HG02763 (cell line): ENCODE measurements around the gene SPESP1.
"Not testable (repeated sequence)": the region's sequence is repeated elsewhere in the genome, so short reads cannot be mapped to it uniquely, and the experiment has no call there.

Source experiments
- ATAC-seq: cut with Tn5 transposase; IDR thresholded peaks from one replicate; pipeline ENCODE4 v1.9.1; 2021; ENCODE audit warnings: mild to moderate bottlenecking, moderate library complexity; ENCODE audit not compliant: unreplicated experiment

The SPESP1 gene

DNA sequence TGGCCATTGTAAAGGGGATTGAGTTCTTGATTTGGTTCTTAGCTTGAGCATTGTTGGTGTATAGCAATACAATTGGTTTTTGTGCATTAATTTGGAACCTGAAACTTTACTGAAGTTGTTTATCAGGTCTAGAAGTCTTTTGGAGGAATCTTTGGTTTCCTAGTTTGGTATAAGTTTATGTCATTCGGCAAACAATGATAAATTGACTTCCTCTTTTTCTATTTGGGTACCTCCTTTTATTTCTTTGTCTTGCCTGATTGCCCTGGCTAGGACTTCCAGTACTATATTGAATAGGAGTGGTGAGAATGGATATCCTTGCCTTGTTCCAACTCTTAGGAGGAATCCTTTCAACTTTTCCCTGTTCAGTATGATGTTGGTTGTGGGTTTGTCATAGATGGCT lies 32.1 kb downstream of the SPESP1 start:
- ATAC-seq = no peak

DNA sequence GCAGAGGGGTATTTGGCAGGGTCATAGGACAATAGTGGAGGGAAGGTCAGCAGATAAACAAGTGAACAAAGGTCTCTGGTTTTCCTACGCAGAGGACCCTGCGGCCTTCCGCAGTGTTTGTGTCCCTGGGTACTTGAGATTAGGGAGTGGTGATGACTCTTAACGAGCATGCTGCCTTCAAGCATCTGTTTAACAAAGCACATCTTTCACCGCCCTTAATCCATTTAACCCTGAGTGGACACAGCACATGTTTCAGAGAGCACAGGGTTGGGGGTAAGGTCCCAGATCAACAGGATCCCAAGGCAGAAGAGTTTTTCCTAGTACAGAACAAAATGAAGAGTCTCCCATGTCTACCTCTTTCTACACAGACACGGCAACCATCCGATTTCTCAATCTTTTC lies 33.4 kb downstream of the SPESP1 start:
- ATAC-seq = not testable (repeated sequence)

DNA sequence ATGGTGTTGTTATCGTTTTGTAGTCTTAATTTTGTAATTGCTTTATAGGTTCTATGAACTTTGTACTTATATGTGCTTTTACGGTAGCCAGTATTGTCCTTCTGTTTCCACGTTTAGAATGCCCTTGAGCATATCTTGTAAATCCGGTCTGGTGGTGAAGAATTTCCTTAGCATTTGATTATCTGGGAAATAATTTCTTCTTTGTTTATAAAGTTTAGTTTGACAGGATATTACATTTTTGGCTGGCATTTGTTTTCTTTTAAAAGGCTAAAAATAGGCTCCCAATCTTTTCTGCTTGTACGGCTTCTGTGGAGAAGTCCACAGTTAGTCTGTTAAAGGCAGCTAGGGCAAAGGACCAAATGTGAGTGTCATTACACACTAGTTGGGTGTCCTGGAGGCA lies 36.7 kb downstream of the SPESP1 start:
- ATAC-seq = no peak

DNA sequence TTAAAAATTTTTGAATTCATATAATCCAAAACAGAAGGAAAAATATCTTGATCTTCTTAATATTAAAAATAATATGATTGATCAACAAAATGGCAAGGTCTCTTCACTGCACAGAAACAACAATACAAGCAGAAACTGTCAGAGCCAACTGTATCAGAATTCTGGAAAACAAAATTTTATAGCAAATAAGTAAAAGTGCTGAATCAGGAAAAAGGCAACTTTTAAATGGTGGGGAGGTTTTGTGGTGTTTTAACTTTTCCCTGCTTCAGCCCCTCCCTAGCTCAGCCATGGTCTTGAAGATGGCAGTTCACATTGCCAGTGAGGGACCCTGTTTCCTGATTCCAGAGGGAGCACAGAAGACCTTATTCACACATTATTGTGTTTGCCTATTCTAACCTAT lies 37.6 kb downstream of the SPESP1 start:
- ATAC-seq = no peak

DNA sequence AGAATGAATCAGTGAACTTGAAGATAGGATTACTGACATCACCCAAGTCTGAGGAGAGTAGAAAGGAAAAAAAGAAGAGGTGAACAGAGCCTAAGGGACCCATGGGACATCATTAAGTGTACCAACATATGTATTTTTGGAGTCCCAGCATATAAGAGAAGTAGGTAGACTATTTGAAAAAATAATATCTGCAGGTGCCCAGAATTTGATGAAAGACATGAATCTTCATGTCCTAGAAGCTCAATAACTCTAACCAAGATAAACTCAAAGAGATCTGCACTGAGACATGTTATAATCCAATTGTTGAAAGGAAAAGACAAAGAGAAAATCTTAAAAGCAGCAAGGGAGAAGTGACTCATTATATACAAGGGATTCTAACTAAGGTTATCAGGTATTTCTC lies 39.0 kb downstream of the SPESP1 start:
- no peak for ATAC-seq

DNA sequence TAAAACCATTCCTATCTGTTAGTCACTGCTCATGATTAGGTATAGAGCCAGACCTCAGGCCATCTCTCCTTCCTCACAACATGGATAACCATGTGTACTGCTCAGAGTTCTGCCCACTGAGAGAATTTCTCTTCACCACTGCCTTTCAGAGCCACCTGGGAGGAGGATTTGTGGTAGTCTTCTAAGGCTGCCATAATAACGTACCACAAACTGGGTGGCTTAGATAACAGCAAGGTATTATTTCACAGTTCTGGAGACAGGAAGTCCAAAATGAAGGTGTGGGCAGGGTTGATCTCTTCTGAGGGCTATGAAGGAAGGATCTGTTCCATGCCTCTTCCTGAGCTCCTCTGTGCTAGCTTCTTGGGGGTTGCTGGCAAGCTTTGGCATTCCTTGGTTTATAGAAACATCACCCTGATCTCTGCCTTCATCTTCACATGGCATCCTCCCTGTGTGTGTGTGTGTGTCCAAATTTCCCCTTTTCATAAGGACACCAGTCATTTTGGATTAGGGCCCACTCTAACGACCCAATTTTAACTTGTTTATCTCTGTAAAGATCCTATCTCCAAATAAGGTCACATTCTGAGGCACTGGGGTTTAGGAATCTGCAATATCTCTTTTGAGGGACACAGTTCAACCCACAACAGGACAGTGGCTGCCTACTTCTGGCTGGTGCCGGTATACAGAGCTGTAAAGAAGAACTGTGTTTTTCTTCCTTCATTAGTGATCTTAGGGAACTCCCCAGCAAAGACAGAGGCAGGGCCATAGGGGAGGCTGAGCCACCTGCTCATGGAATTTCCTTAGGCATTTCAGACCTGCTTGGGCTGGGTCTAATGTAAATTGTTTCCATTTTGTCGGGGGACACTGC lies 42.1 kb downstream of the SPESP1 start:
- ATAC-seq = no peak

DNA sequence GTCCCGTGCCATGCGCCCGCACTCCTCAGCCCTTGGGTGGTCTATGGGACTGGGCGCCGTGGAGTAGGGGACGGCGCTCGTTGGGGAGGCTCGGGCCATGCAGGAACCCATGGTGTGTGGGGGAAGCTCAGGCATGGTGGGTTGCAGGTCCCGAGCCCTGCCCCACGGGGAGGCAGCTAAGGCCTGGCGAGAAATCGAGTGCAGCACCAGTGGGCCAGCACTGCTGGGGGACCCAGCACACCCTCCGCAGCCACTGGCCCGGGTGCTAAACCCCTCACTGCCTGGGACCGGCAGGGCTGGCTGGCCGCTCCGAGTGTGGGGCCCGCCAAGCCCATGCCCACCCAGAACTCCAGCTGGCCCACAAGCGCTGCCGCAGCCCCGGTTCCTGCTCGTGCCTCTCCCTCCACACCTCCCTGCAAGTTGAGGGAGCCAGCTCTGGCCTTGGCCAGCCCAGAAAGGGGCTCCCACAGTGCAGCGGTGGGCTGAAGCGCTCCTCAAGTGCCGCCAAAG lies 45.4 kb downstream of the SPESP1 start:
- not testable (repeated sequence) for ATAC-seq

DNA sequence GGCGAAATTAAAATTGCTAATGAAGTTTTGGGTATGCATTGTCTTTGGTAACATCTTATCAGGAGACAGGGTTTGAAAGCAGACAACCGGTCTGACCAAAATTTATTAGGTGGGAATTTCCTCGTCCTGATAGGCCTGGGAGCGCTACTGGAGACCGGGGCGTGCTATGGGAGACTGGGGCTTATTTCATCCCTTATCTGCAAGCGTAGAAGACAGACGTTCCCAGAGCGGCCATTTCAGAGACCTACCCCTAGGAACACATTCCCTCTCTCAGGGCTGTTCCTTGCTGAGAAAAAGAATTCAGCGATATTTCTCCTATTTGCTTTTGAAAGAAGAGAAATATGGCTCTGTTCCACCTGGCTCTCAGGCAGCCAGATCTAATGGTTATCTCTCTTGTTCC lies 47.1 kb downstream of the SPESP1 start:
- not testable (repeated sequence) for ATAC-seq

DNA sequence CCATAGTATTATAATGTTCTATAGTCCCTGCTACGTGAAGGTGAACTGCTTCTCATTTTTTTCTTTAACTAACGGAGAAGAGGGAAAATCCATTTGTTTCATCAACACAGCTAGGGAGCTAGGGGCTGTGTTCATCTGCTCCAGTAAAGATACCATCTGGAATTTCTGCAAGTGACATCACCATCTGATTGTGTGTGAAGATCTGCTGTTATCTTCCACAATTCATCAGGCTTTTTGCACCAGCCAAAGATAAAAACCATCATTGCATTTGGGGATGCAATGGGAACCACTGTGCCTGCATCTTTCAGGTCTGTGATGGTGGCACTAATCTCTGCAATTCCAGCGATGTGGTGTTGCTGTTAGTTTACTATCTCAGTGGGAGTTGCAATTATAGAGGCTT lies 48.7 kb downstream of the SPESP1 start:
- no peak for ATAC-seq

DNA sequence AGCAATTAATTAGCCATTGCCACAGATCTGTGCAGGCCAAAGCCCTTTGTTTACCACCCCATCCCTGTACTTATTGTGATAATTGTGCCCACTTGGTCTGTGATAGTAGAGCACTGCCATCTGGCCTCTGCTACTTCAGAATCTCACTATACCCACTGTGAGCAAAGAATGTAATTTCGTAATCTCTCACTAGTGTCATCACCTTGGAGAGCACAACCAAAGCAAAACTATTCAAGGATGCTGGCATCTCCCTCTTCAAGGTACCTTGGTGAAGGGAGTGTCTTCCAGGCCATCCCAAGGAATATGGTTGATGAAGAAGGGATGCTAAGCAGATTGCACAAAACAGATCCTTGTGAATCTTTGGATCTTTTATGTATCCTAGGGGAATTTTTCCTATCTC lies 49.5 kb downstream of the SPESP1 start:
- no peak for ATAC-seq

DNA sequence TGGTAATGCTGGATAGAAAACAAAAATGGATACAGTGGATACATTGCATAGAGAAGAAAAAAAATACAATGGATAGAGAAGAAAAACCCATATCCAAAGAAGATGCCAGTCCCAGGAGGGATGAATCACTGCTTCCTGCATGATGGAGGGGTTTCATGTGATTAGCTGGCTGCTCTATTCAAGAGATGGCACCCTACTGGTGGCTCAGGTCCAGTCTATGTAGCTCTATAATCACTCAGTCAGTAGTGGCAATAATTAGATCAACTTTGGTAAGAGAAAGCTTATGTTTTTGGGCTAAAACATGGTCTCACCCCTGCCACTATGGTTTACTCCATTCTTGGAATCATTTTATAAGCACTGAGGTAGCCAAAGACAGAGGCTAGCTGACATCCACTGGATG lies 50.5 kb downstream of the SPESP1 start:
- no peak for ATAC-seq

DNA sequence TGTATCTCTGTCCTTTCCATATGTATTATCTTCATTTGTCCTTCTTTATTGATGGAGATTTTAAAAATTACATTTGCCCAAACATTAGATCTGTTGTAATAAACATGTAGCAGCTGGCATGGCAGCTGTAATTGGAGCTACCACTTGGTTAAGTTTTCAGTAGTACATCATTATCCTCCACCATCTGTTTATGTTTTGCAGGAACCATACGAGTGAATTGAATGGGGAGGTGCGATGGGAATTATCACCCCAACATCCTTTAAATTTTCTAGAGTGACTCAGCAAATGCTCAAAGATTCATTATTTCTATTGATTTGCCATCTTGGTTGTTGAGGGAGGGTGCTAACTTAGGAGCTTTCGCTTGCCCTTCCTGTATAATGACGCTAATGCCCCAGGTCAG lies 51.6 kb downstream of the SPESP1 start:
- no peak for ATAC-seq

DNA sequence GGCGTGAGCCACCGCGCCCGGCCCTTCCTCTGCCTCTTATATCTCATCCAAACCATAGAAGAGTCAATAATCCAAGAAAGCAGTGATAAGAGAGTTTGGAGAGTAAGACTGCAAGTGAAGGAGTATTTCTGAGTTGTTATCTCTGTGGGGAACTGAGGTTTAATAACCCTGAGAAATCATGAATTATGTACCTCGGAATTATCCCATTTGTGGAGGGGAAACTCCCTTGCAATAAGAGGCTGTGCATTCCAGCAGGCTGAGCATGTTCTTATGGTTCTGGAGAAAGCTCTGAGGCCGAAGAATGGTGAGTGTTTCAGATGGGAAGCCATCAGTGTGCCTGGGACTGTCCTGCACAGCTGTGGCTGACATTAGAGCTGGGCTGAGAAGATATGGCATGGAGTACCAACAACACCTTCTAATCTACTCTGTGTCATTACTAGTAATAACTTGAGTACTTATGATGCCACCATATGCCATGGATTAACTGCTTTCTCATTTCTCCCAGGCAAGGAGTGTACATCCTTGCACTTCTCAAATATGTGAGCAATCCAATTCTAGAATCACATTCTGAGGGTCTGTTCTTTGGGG lies 52.7 kb downstream of the SPESP1 start:
- no peak for ATAC-seq

DNA sequence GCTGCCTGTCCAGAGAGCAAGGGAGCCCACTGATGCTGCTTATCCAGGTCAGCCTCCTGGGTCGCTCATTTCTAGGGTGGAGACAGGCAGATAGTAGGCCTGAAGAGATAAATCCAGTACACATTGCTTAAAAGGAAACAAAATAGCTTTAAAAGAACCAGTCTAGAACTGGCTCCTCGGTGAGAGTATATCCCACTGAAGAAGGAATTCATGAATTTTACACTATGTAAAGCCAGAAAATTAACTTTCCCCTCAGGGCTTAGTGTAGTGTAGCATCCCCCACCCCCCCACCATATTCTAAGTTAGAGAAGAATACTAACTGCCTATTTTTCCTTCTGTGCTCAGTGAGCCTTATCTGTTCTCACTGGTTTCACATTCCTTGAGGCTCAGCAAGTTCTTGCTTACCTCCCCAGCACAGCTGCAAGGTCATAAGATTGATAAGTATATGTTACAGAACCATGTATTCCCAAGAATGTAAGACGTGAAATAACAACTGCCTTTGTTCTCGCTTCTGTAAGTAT lies 53.7 kb downstream of the SPESP1 start:
- no peak for ATAC-seq

DNA sequence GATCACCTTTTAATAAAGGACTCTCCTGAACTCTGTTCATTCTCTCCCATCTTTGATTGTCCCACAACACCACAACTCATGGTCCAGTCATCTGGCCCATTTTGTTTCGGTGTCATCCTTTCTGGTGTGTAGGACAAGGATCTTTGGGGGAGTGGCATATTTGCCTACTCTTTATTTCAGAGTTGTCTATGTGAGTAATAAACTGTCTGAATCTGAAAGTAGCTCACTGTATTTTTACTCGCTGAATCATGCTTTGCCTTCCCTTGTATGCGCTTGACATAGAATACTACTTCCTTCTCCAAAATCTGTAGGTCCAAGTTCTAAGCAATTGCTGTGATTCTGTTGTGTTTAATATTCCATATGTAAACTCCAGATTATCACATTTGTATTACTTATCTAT lies 54.3 kb downstream of the SPESP1 start:
- no peak for ATAC-seq

DNA sequence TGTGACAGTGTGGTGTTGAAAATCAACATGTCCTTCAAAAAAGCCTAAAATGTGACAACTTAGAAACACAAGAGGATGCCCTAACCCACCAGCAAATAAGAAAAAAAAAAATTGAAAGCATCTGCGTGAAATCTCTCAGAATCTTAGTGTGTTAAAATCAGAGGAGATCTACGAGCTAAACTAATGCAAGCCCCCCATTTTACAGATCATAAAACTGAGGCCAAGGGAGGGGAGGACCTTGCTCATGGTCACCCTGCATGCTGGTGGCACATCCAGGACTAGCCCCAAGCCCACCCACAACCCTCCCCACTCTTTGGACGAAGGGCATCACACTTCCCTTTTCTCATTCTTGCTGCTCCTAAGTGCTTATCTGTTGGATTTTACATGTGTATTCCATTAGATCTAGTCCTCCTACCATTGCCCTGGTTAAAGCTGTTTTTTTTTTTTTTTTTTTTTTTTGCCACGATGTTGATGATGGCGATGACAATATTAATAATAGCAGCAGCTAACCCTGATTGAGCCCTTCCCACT lies 55.1 kb downstream of the SPESP1 start:
- no peak for ATAC-seq

DNA sequence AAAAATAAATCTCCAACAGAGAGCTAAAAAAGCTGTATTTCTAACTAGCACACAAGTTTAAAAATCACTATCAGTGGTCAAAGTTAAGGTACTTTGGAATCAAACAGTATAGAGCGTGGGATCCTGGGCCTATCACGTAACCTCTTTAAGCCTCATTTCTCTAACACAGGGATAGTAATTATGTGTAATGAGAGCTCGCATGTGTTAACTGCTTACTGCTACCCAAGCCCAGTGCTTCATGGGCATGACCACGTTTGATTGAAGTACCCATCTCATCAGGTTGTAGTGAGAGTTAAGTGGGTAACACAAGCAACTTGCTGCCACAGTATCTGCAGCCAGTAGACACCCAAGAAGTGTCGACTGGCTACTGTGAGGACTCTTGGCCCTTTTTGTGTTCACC lies 56.0 kb downstream of the SPESP1 start:
- ATAC-seq = no peak

DNA sequence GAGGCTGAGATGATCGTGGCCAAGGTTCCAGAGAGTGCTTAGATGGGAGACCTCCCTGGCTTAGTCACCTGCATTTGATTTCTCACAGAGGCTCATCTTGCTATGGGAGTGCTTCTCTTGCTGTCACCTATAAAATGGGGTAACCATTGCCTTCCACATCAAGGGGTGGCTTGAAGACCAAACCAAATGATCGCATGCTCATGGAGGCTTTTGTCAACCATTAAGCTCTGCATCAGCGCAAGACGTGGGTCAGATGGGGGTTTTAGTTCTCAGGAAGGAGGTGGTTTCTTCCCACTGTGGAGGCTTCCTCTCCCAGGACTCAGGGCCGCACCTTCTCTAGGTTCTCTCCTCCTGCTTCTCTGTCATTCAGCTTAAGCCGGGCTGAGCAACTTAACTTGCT lies 56.8 kb downstream of the SPESP1 start:
- no peak for ATAC-seq

DNA sequence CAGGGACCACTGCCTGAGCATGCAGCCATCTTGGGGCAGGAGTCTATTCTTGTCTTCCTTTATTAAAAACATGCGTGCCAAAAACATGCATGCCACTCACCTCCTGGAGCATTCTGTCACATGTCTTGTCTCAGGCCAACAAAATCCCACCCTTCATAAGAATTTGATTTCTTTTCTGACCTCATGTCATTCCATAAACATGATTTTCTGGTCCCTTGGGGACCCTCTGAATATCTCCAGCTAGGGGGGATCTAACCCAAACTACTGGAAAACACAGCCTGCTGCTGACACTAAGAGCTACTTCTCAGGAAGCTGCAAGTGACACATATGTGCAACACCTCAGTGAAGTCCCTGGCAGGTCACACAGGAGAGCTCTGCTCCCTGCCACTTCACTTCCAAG lies 57.4 kb downstream of the SPESP1 start:
- no peak for ATAC-seq

DNA sequence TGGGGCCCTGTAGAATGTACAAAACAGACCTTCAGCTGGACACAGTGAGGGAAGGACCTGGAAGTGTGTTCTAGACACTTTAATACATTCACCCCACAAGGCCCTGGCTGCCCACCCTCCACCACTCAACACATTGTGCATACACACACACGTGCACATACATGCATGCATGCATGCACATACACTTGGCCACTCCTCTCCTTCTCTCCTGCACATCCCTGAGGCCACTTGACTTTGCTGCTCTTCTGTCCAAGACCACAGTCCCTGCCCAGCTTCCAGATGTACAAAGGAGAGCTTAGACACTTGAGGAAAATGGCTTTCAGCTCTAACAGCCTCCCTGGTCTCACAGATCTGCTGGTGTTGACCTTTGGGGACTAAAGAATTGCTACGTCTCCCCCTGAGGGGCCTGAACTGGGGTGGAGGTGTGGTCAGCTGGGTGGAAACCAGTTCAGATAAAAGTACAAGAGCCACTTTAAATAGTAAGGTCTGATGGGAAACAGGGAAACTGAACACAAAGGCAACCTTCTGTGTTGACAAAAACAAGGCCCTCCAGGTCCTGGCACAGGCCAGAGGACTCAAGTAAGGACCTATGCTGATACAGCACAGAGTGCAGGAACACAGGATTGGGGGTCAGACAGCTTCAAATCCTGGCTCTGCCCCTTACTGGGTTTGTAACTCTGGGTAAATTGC lies 59.4 kb downstream of the SPESP1 start:
- ATAC-seq = no peak

DNA sequence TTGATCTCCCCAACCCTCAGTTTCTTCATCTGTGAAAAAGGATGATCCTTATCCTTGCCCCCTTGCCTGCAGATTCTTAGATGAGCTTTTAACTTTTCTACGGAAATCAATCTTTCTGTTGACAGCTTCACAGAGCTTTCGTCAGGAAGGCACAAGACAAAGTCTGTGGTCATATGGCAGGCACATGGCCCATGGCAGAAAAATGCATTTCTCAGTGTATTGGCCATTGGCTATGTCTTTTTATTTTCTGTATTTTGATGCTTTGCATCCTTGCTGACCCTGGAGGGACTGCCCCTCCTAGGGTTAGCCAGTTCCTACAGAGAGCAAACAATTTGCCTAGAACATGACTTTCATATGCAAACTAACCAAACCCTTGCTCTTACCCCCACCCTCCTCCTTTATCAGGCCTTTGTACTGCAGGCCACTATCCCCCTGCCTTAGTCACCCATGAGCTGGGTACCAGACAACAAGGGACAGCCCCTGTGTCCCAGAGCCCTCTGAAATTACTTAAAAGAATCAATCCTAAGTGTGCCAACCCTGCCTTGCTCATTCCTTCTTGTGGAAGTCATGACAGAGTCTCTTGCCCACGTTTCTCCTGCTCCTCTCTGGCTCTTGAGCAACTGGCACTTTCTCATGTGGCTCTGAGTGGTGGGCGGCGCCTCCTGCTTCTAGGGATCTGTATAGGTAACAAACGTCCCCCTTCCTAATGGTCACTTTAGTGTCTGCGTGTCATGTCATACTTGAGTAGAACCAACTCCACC lies 60.1 kb downstream of the SPESP1 start:
- ATAC-seq = no peak
